ENCODE measurements around the gene MAGI1.

MAGI1 gene

GRCh38 chr3:65439641-65440284 is 599.0 kb downstream of the MAGI1 start:
- no peak for DNase-seq

- DNase-seq: no peak
Observed at GRCh38 chr3:65438612-65439011, 600.1 kb downstream of the MAGI1 start.

- DNase-seq: no peak
Observed at GRCh38 chr3:65438096-65438495, 600.6 kb downstream of the MAGI1 start.

GRCh38 chr3:65436580-65436979 is 602.1 kb downstream of the MAGI1 start:
- DNase-seq: no peak

- no peak for DNase-seq
Observed at GRCh38 chr3:65433480-65433879, 605.2 kb downstream of the MAGI1 start.

GRCh38 chr3:65432388-65433003 is 606.2 kb downstream of the MAGI1 start:
- no peak for DNase-seq

- DNase-seq: no peak
Observed at GRCh38 chr3:65425880-65426279, 612.8 kb downstream of the MAGI1 start.

GRCh38 chr3:65422154-65422553 is 616.6 kb downstream of the MAGI1 start:
- DNase-seq: no peak

- no peak for DNase-seq
Observed at GRCh38 chr3:65419233-65419632, 619.5 kb downstream of the MAGI1 start.

GRCh38 chr3:65413891-65414290 is 624.8 kb downstream of the MAGI1 start:
- no peak for DNase-seq

- no peak for DNase-seq
Observed at GRCh38 chr3:65412588-65412987, 626.1 kb downstream of the MAGI1 start.

GRCh38 chr3:65411367-65411766 is 627.4 kb downstream of the MAGI1 start:
- no peak for DNase-seq

- DNase-seq: no peak
Observed at GRCh38 chr3:65409176-65409569, 629.5 kb downstream of the MAGI1 start.

- no peak for DNase-seq
Observed at GRCh38 chr3:65408531-65409175, 630.1 kb downstream of the MAGI1 start.

GRCh38 chr3:65406470-65406869 is 632.2 kb downstream of the MAGI1 start:
- DNase-seq: no peak

GRCh38 chr3:65402597-65402996 is 636.1 kb downstream of the MAGI1 start:
- no peak for DNase-seq

- DNase-seq: no peak
Observed at GRCh38 chr3:65401359-65402305, 637.1 kb downstream of the MAGI1 start.

GRCh38 chr3:65400899-65401298 is 637.8 kb downstream of the MAGI1 start:
- no peak for DNase-seq

GRCh38 chr3:65398953-65399352 is 639.8 kb downstream of the MAGI1 start:
- DNase-seq: no peak

- DNase-seq: no peak
Observed at GRCh38 chr3:65396078-65396477, 642.6 kb downstream of the MAGI1 start.

- DNase-seq: no peak
Observed at GRCh38 chr3:65391068-65391467, 647.6 kb downstream of the MAGI1 start.

GRCh38 chr3:65385805-65386204 is 652.9 kb downstream of the MAGI1 start:
- DNase-seq: no peak

- no peak for DNase-seq
Observed at GRCh38 chr3:65381496-65382010, 657.2 kb downstream of the MAGI1 start.

Data from CD4-positive, alpha-beta T cell treated with Interleukin-1 beta for 1 hour (primary cell).